Measurements from ENCODE around the gene SCYGR5. TPM values are rescaled to one million over a fixed set of nuclear protein-coding genes. Genes with fewer than 3 reads are reported as not detected.
"Not testable (repeated sequence)": the region's sequence is repeated elsewhere in the genome, so short reads cannot be mapped to it uniquely, and the experiment has no call there.

SCYGR5 gene
- total RNA-seq, 8 experiments from 2014 or later: not detected

DNA sequence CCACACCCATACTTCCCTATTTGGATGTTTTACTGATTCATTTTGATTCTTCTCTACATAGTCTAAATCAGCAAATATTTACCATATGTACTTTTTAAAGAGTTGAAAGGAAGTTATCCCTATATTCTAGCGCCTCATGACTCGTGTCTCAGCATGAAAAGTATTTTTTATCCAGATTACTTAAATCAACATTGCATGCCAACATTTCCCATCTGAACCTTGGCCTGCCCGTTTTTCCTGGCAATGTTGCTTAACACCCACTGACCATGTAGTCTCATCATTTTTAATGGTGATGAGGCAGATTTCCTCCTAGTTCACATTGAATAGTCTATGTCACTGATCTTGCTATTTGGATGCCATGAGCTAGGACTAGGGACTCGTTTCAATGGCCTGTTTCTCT is 13.2 kb upstream of the SCYGR5 start:
- peak in 3 of 8 experiments; percentile 49 to 78 (median 53) for ATAC-seq (replicated peaks in 6 of 8)
- WGBS, 10 experiments: 0 to 92% (median 59%) methylated on average over 1 to 4 of the region's 4 CpGs
- peaks cover 0 to 8% of the 10 kb centered on the region in 2 donors for H3K4me1 ChIP-seq (replicated peaks in 1 of 2)
- in situ Hi-C loops (cut with MboI; ENCODE audit: low pct_unique_long_range_greater_than_20kb in 2 of 9, low sequenced_read_pairs in 9 of 9, unreplicated experiment in 9 of 9): loop anchor here in 3 of 9 experiments (10.0 to 25.0 kb wide), 3 partner anchors 109 to 249 kb away; partner anchors contain the start of gene DAW1 (in 1 of the 3)
- H3K4me3 ChIP-seq: no peak overlapping the region
- H3K27ac ChIP-seq: no peak overlapping the region

- Histone ChIP-seq H3K27ac (no peak overlapping the region), H3K4me3 (no peak overlapping the region), H3K4me1 (replicated peaks in 1 of 2) (peaks cover 0 to 8% of the 10 kb centered on the region in 2 donors)
- no peak for ATAC-seq (replicated peaks in 6 of 8)
- in situ Hi-C loops (cut with MboI; ENCODE audit: low pct_unique_long_range_greater_than_20kb in 2 of 9, low sequenced_read_pairs in 9 of 9, unreplicated experiment in 9 of 9): loop anchor here in 3 of 9 experiments (10.0 to 25.0 kb wide), 3 partner anchors 108 to 250 kb away; partner anchors contain the start of gene DAW1 (in 1 of the 3)
- 0 to 100% (median 60%) methylated on average over 1 of the region's 1 CpG; no CpG with 5 or more reads in 5 of the 10 experiments for WGBS, 10 experiments
Measured at GRCh38 chr2:227654426-227654825, 12.2 kb upstream of the SCYGR5 start.

GRCh38 chr2:227655454-227655853 is 11.2 kb upstream of the SCYGR5 start:
- Histone ChIP-seq H3K27ac (no peak overlapping the region), H3K4me1 (replicated peaks in 1 of 2) (peaks cover 0 to 8% of the 10 kb centered on the region in 2 donors), H3K4me3 (no peak overlapping the region)
- WGBS, 10 experiments: 0 to 83% (median 60%) methylated on average over 1 of the region's 1 CpG; no CpG with 5 or more reads in 3 of the 10 experiments
- in situ Hi-C loops (cut with MboI; ENCODE audit: low pct_unique_long_range_greater_than_20kb in 2 of 9, low sequenced_read_pairs in 9 of 9, unreplicated experiment in 9 of 9): loop anchor here in 3 of 9 experiments (10.0 to 25.0 kb wide), 3 partner anchors 107 to 251 kb away; partner anchors contain the start of gene DAW1 (in 1 of the 3)
- ATAC-seq (replicated peaks in 6 of 8): peak in 4 of 8 experiments; percentile 64 to 84 (median 75)

DNA sequence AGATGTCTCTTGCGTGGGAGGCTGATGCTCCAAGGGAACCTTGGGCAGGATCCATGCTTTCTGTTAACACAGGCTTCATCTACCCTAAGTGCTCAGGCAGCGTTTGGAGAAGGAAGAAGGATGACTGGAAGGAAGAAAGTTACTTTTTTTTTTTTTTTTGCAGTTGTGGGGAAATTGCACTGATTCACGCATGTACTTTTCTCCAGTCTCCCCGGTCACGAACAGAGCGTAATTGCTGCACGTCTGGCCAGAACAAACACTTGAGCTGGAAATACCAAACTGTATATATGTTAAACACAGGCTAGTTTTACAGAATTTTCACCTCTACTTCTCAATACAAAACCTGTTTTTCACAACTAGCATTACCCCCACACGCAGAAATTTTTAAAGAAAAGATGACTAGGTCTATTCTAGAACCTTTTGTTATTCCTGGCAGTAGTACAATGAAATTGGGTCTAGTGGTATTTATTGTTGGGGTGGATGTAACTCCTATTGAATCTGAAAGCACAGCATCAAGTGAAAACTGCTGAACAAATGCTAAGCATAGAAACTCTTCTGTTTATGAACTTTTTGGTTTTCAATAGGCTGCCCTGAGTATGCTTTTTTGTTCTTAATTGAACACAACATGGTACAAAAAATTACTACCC is 9.3 kb upstream of the SCYGR5 start:
- in situ Hi-C loops (cut with MboI; ENCODE audit: low pct_unique_long_range_greater_than_20kb in 2 of 9, low sequenced_read_pairs in 9 of 9, unreplicated experiment in 9 of 9): loop anchor here in 3 of 9 experiments (10.0 to 25.0 kb wide), 3 partner anchors 105 to 253 kb away; partner anchors contain the start of gene DAW1 (in 1 of the 3)

GRCh38 chr2:227661025-227661649 is 5.5 kb upstream of the SCYGR5 start:
- H3K4me1 ChIP-seq (replicated peaks in 1 of 2): peaks cover 10 to 11% of the 10 kb centered on the region in 2 donors
- H3K4me3 ChIP-seq: no peak overlapping the region
- 0 to 80% (median 17%) methylated on average over 1 to 7 of the region's 7 CpGs; no CpG with 5 or more reads in 2 of the 10 experiments for WGBS, 10 experiments
- H3K27ac ChIP-seq: no peak overlapping the region
- in situ Hi-C loops (cut with MboI; ENCODE audit: low pct_unique_long_range_greater_than_20kb in 2 of 9, low sequenced_read_pairs in 9 of 9, unreplicated experiment in 9 of 9): loop anchor here in 4 of 9 experiments (5.0 to 25.0 kb wide), 4 partner anchors 101 to 201 kb away; partner anchors contain the start of gene DAW1 (in 1 of the 4)
- ATAC-seq (replicated peaks in 6 of 8): peak in 5 of 8 experiments; percentile 81 to 93 (median 83)

More for the DNA sequence above, 9.3 kb upstream of the SCYGR5 start:
- Histone ChIP-seq H3K27ac (no peak overlapping the region), H3K4me3 (no peak overlapping the region), H3K4me1 (replicated peaks in 1 of 2) (peaks cover 10 to 19% of the 10 kb centered on the region in 2 donors)
- 44 to 100% (median 88%) methylated on average over 1 to 7 of the region's 8 CpGs for WGBS, 10 experiments
- ATAC-seq (replicated peaks in 6 of 8): no peak

DNA sequence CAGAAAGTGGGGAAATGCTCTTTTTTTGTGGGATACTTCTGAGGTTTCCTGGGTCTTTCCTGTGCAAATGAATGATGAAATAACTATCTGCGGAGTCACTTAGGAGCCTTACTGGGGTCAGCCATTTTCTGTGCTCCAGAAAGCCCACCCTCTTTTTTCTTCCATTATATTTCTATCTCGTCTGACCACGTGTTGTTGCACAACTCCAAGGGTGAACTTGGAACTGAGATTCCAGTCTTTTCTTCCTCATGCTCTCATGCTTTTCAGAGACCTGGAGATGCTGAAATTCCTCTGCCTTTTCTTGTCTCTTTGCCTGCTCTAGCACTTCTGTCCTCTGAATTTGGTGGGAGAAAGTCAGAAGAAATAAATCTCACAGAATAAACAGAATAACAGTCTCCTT is 4.8 kb upstream of the SCYGR5 start:
- WGBS, 10 experiments: 0 to 100% (median 68%) methylated on average over 2 to 3 of the region's 3 CpGs; no CpG with 5 or more reads in 2 of the 10 experiments
- Histone ChIP-seq H3K27ac (no peak overlapping the region), H3K4me1 (replicated peaks in 1 of 2) (peaks cover 10 to 11% of the 10 kb centered on the region in 2 donors), H3K4me3 (no peak overlapping the region)
- no peak for ATAC-seq (replicated peaks in 6 of 8)
- in situ Hi-C loops (cut with MboI; ENCODE audit: low pct_unique_long_range_greater_than_20kb in 2 of 9, low sequenced_read_pairs in 9 of 9, unreplicated experiment in 9 of 9): loop anchor here in 4 of 9 experiments (5.0 to 25.0 kb wide), 4 partner anchors 100 to 200 kb away; partner anchors contain the start of gene DAW1 (in 1 of the 4)

DNA sequence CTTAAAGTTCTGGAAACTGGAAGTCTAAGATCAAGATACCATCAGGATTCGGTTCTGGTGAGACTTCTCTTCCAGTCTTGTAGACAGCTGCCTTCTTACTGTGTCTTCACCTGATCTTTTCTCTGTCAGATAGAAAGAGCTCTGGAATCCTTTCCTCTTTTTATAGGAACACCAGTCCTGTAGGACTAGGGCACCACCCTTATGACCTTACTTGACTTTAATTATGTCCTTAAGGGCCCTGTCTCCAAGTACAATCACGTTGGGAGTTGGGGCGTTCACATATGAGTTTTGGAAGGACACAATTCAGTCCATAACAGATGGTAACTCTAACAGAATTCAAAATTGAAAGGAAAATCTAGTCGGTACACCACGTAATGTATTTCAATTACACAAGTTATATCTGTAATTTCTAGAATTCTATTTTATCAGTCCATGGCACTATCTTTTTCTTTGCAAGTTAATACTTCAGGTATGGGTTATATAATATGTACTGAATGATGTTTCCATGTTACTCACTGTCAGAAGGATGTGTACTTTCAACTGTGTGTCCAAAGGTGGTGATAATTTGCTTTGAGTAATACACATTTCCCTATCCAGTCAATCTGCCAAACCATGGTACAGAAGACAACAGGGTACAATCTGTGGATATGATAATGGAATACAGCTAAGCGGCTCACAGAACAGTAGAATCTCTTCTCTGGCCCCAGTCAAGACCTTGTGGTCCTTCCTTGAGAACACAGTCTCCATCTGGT is 1.2 kb upstream of the SCYGR5 start:
- 0 to 93% (median 84%) methylated on average over 1 to 6 of the region's 6 CpGs; no CpG with 5 or more reads in 1 of the 10 experiments for WGBS, 10 experiments
- no peak for ATAC-seq (replicated peaks in 6 of 8)

GRCh38 chr2:227671170-227671905 is 4.7 kb downstream of the SCYGR5 start:
- peak in 1 of 8 experiments; percentile 17 for ATAC-seq (replicated peaks in 6 of 8)
- WGBS, 10 experiments: 20 to 75% (median 53%) methylated on average over 1 to 3 of the region's 3 CpGs
- peaks cover 0 to 4% of the 10 kb centered on the region in 2 donors for H3K4me1 ChIP-seq (replicated peaks in 1 of 2)

More for the DNA sequence above, 1.2 kb upstream of the SCYGR5 start:
- H3K4me1 ChIP-seq (replicated peaks in 1 of 2): peaks cover 10 to 11% of the 10 kb centered on the region in 2 donors
- no peak overlapping the region for H3K4me3 ChIP-seq
- no peak overlapping the region for H3K27ac ChIP-seq
- in situ Hi-C loops (cut with MboI; ENCODE audit: low pct_unique_long_range_greater_than_20kb in 2 of 9, low sequenced_read_pairs in 9 of 9, unreplicated experiment in 9 of 9): loop anchor here in 4 of 9 experiments (10.0 to 25.0 kb wide), 3 partner anchors 97 to 197 kb away; partner anchors contain the start of gene DAW1 (in 1 of the 4)

DNA sequence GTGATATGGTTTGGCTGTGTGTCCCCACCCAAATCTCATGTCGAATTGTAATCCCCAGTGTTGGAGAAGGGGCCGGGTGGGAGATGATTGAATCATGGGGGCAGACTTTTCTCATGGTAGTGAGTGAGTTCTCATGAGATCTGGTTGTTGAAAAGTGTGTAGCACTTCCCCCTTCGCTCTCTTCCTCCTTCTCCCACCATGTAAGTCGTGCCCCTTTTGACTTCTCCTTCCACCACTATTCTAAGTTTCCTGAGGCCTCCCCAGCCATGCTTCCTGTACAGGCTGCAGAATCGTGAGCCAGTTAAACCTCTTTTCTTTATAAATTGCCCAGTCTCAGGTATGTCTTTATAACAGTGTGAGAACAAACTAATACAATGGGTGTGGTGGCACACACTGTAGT is 7.0 kb downstream of the SCYGR5 start:
- not testable (repeated sequence) for H3K27ac ChIP-seq
- in situ Hi-C loops (cut with MboI; ENCODE audit: low pct_unique_long_range_greater_than_20kb in 2 of 9, low sequenced_read_pairs in 9 of 9, unreplicated experiment in 9 of 9): loop anchor here in 3 of 9 experiments (25.0 kb wide), 2 partner anchors 89 to 189 kb away; partner anchors contain the start of gene DAW1 (in 1 of the 3)
- WGBS, 10 experiments: 24 to 100% (median 89%) methylated on average over 1 to 4 of the region's 5 CpGs; no CpG with 5 or more reads in 2 of the 10 experiments

More at GRCh38 chr2:227671170-227671905, 4.7 kb downstream of the SCYGR5 start:
- no peak overlapping the region for H3K4me3 ChIP-seq
- in situ Hi-C loops (cut with MboI; ENCODE audit: low pct_unique_long_range_greater_than_20kb in 2 of 9, low sequenced_read_pairs in 9 of 9, unreplicated experiment in 9 of 9): loop anchor here in 3 of 9 experiments (25.0 kb wide), 2 partner anchors 91 to 191 kb away; partner anchors contain the start of gene DAW1 (in 1 of the 3)
- H3K27ac ChIP-seq: no peak overlapping the region

DNA sequence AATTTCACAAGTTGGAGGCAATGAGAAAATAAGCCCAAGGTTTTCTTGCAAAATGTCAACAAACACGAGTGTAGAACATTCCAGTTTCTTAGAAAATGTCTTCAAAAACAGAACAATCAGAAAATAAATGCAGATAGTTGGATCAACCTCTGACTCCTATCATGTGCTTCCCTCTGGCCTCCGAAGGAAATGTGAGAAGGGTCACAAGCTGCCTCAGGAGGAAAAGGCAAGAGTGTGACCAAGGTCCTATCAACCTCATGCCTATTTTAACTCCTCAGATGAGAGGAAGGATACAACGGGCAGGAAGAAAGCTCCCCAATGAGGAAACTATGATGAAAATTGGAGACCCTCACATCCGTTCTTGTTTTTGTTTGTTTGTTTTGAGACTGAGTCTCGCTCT is 7.9 kb downstream of the SCYGR5 start:
- in situ Hi-C loops (cut with MboI; ENCODE audit: low pct_unique_long_range_greater_than_20kb in 2 of 9, low sequenced_read_pairs in 9 of 9, unreplicated experiment in 9 of 9): loop anchor here in 3 of 9 experiments (25.0 kb wide), 2 partner anchors 88 to 188 kb away; partner anchors contain the start of gene DAW1 (in 1 of the 3)
- H3K27ac ChIP-seq: no peak overlapping the region
- peaks cover 0 to 4% of the 10 kb centered on the region in 2 donors for H3K4me1 ChIP-seq (replicated peaks in 1 of 2)
- H3K4me3 ChIP-seq: no peak overlapping the region
- no peak for ATAC-seq (replicated peaks in 6 of 8)
- 10 to 93% (median 81%) methylated on average over 1 to 5 of the region's 5 CpGs for WGBS, 10 experiments

More for the DNA sequence above, 7.0 kb downstream of the SCYGR5 start:
- not testable (repeated sequence) for H3K4me3 ChIP-seq; ATAC-seq (replicated peaks in 6 of 8); H3K4me1 ChIP-seq (replicated peaks in 1 of 2)

DNA sequence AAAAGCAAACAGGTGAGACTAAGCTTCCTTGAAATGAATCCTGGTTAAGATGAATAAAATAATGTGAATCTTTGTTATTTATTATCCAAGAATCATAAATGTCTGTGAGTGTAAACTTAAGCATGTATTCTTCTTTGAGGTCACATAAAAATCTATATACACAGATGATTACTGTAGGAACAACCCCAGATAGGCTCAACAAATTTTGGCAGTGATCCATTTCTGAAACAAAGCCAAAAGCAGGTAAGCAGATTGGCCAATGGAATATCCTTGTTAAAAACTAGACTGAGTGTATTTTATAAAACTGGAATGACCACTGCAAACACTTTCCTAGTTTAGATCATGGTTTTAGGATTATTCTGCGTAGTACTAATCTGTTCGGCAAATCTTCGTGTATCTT is 11.3 kb downstream of the SCYGR5 start:
- Histone ChIP-seq H3K4me3 (no peak overlapping the region), H3K27ac (no peak overlapping the region), H3K4me1 (replicated peaks in 1 of 2) (no peaks in the 10 kb centered on the region)
- WGBS, 10 experiments: 20 to 100% (median 96%) methylated on average over 1 to 3 of the region's 3 CpGs; no CpG with 5 or more reads in 5 of the 10 experiments
- in situ Hi-C loops (cut with MboI; ENCODE audit: low pct_unique_long_range_greater_than_20kb in 2 of 9, low sequenced_read_pairs in 9 of 9, unreplicated experiment in 9 of 9): no loop called here
- ATAC-seq (replicated peaks in 6 of 8): no peak
